ENCODE measurements around the gene TGFBR3L. TPM values are rescaled to one million over a fixed set of nuclear protein-coding genes. Genes with fewer than 3 reads are reported as not detected.

Gene TGFBR3L
- total and polyA plus RNA-seq, 2 of the 8 experiments (the other 6 are each of a cell fraction or from before 2014, with no cell fraction given), result 3.1 to 3.7 TPM

DNA sequence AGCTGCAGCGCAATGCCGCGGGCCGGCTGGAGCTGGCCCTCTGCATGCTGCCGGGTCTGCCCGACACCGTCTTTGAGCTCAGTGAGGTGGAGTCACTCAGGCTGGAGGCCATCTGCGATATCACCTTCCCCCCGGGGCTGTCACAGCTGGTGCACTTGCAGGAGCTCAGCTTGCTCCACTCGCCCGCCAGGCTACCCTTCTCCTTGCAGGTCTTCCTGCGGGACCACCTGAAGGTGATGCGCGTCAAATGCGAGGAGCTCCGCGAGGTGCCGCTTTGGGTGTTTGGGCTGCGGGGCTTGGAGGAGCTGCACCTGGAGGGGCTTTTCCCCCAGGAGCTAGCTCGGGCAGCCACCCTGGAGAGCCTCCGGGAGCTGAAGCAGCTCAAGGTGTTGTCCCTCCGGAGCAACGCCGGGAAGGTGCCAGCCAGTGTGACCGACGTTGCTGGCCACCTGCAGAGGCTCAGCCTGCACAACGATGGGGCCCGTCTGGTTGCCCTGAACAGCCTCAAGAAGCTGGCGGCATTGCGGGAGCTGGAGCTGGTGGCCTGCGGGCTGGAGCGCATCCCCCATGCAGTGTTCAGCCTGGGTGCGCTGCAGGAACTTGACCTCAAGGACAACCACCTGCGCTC is 14.8 kb upstream of the TGFBR3L start:
- 94% methylated on average over 30 of the region's 34 CpGs; no CpG with 5 or more reads in 1 of the 2 experiments for WGBS, 2 experiments (ENCODE audit: extremely low coverage in 1 of 2, insufficient coverage in 1 of 2, insufficient read length in 1 of 2, insufficient replicate concordance in 2 of 2, low coverage in 1 of 2, low lambda C conversion rate in 2 of 2, missing lambda C conversion rate in 1 of 2)
- no peak overlapping the region for H2AK5ac ChIP-seq (ENCODE audit: low read depth, low read length)
- no peak overlapping the region for H3K14ac ChIP-seq (ENCODE audit: insufficient read length)
- POLR2A ChIA-PET (ENCODE audit: partially characterized antibody), result interaction anchor here (0.6 to 5.0 kb wide), 11 partner anchors 10 to 327 kb away, joined by 3 to 22 read pairs (median 8); partner anchors contain the start of genes LRRC8E, SNAPC2, TGFBR3L and TIMM44
- no peak overlapping the region for H3K9ac ChIP-seq (replicated peaks in 1 of 4; ENCODE audit: extremely low read depth in 1 of 4, low read depth in 3 of 4, low read length in 3 of 4)
- no peak overlapping the region for H3K4ac ChIP-seq (replicated peaks; ENCODE audit: insufficient read length, low read depth, low read length)
- CTCF ChIA-PET (ENCODE audit: partially characterized antibody), result interaction anchor here (0.6 to 4.9 kb wide), 18 partner anchors 9 to 60 kb away, joined by 3 to 21 read pairs (median 4); partner anchors contain the start of genes LRRC8E and TGFBR3L
- H4K91ac ChIP-seq (replicated peaks; ENCODE audit: insufficient read length, low read length), result no peak overlapping the region
- H3K4me3 ChIP-seq (ENCODE audit: extremely low read depth in 1 of 4, insufficient read depth in 2 of 4, low read depth in 3 of 4, low read length in 4 of 4), result no peak overlapping the region
- H3K27me3 ChIP-seq (replicated peaks in 1 of 4; ENCODE audit: control insufficient read depth in 3 of 4, extremely low read depth in 1 of 4, insufficient read depth in 3 of 4, low read length in 3 of 4), result no peaks in the 10 kb centered on the region
- FAIRE-seq, result no peak
- no peak overlapping the region for H2BK120ac ChIP-seq (replicated peaks; ENCODE audit: low read depth, low read length)
- H3K27ac ChIP-seq (ENCODE audit: low read depth, low read length), result no peak overlapping the region
- no peak for DNase-seq (ENCODE audit: low read depth in 1 of 2, low spot score in 2 of 2)
- H3K9me3 ChIP-seq (ENCODE audit: insufficient read depth in 2 of 2, low read depth in 1 of 2, low read length in 1 of 2), result no peaks in the 10 kb centered on the region
- peaks cover 0 to 3% of the 10 kb centered on the region in 2 experiments for H4K20me1 ChIP-seq (replicated peaks in 1 of 2; ENCODE audit: control insufficient read depth in 1 of 2, insufficient read depth in 2 of 2, low read length in 2 of 2)
- H3K79me1 ChIP-seq (ENCODE audit: low read depth, low read length), result peaks cover 7% of the 10 kb centered on the region
- no peak overlapping the region for H3K23ac ChIP-seq (ENCODE audit: insufficient read length)
- no peak overlapping the region for H2AFZ ChIP-seq (ENCODE audit: low read length)
- peaks cover 0 to 17% (median 7%) of the 10 kb centered on the region in 4 experiments; a peak in 5 of 7 replicates for H3K4me1 ChIP-seq (replicated peaks in 1 of 4; ENCODE audit: control insufficient read depth in 3 of 4, insufficient read depth in 4 of 4, low read length in 3 of 4)
- no peak overlapping the region for H2BK20ac ChIP-seq (ENCODE audit: low read length)
- H3K18ac ChIP-seq (ENCODE audit: extremely low read depth, low read length), result no peak overlapping the region
- H3K4me2 ChIP-seq (ENCODE audit: insufficient read depth in 1 of 2, low read depth in 2 of 2, low read length in 2 of 2), result no peak overlapping the region
- no peak overlapping the region for H2BK15ac ChIP-seq (ENCODE audit: low read length)
- no peaks in the 10 kb centered on the region; a peak in 1 of 8 replicates for H3K36me3 ChIP-seq (ENCODE audit: control insufficient read depth in 2 of 4, insufficient read depth in 4 of 4, low read length in 3 of 4)
- H4K5ac ChIP-seq (ENCODE audit: insufficient read length, low read depth, low read length), result no peak overlapping the region
- no peak overlapping the region for H2BK5ac ChIP-seq (ENCODE audit: low read depth, low read length)
- no peak overlapping the region for H3K56ac ChIP-seq (replicated peaks; ENCODE audit: insufficient read length, low read depth, low read length)
- peaks cover 0 to 8% of the 10 kb centered on the region in 2 experiments; a peak in 2 of 4 replicates for H3K79me2 ChIP-seq (ENCODE audit: control insufficient read depth in 1 of 2, insufficient read depth in 2 of 2, low read length in 2 of 2)
- no peak overlapping the region for H4K8ac ChIP-seq (ENCODE audit: extremely low read depth, insufficient read depth, low read length)
- H2BK12ac ChIP-seq (ENCODE audit: low read depth, low read length), result no peak overlapping the region
- peaks cover 13% of the 10 kb centered on the region for H3K23me2 ChIP-seq (ENCODE audit: low read depth, low read length)
- TF ChIP-seq TAF7 (optimal IDR thresholded peaks at IDR 0.05; ENCODE audit: borderline replicate concordance, low read depth, low read length) (no peak), SIX5 (IDR thresholded peaks at IDR 0.05; ENCODE audit: low read depth, low read length) (no peak), ATF2 (IDR thresholded peaks at IDR 0.05; ENCODE audit: low read length) (no peak), FOSL1 (IDR thresholded peaks at IDR 0.05; ENCODE audit: insufficient read depth, low read depth, low read length) (no peak), USF2 (IDR thresholded peaks at IDR 0.05; ENCODE audit: low read length) (no peak), E2F6 (IDR thresholded peaks at IDR 0.05) (no peak), ZNF274 (IDR thresholded peaks at IDR 0.05; ENCODE audit: borderline replicate concordance, extremely low read depth, low read length) (no peak), EP300 (IDR thresholded peaks at IDR 0.05; ENCODE audit: borderline replicate concordance in 1 of 2, low read depth in 2 of 2, low read length in 2 of 2) (no peak)

Measured in H1 (cell line).